ENCODE measurements around the gene ALX1. TPM values are rescaled to one million over a fixed set of nuclear protein-coding genes. Genes with fewer than 3 reads are reported as not detected.

The ALX1 gene
- total RNA-seq: 1.6 TPM
- polyA plus RNA-seq (ENCODE audit: insufficient read depth, low read depth, low replicate concordance): 0.90 TPM
- long read RNA-seq, donor 1, transcript ALX1-201 (4 exons, 1,445 nt): major isoform, 10 of 10 reads
- long read RNA-seq, donor 1, partial matches to known transcripts: 0 of 10 reads
- long read RNA-seq, donor 1, other reads (novel, unspliced or antisense): 0 of 10 reads
- long read RNA-seq, donor 2, transcript ALX1-201 (4 exons, 1,445 nt): major isoform, 8 of 8 reads
- long read RNA-seq, donor 2, partial matches to known transcripts: 0 of 8 reads
- long read RNA-seq, donor 2, other reads (novel, unspliced or antisense): 0 of 8 reads
- long read RNA-seq, donor 3, transcript ALX1-201 (4 exons, 1,445 nt): major isoform, 16 of 16 reads
- long read RNA-seq, donor 3, partial matches to known transcripts: 0 of 16 reads
- long read RNA-seq, donor 3, other reads (novel, unspliced or antisense): 0 of 16 reads
- long read RNA-seq, donor 4, transcript ALX1-201 (4 exons, 1,445 nt): major isoform, 10 of 10 reads
- long read RNA-seq, donor 4, partial matches to known transcripts: 0 of 10 reads
- long read RNA-seq, donor 4, other reads (novel, unspliced or antisense): 0 of 10 reads
- long read RNA-seq, donor 5, partial matches to known transcripts: 0 of 1 reads
- long read RNA-seq, donor 5, other reads (novel, unspliced or antisense): 0 of 1 reads
- long read RNA-seq, donor 6, transcript ALX1-201 (4 exons, 1,445 nt): major isoform, 12 of 19 reads
- long read RNA-seq, donor 6, partial matches to known transcripts: 7 of 19 reads
- long read RNA-seq, donor 6, other reads (novel, unspliced or antisense): 0 of 19 reads
- long read RNA-seq, donor 7, transcript ALX1-201 (4 exons, 1,445 nt): major isoform, 5 of 6 reads
- long read RNA-seq, donor 7, partial matches to known transcripts: 0 of 6 reads
- long read RNA-seq, donor 7, other reads (novel, unspliced or antisense): 1 of 6 reads
- long read RNA-seq, donor 8, transcript ALX1-201 (4 exons, 1,445 nt): major isoform, 8 of 8 reads
- long read RNA-seq, donor 8, partial matches to known transcripts: 0 of 8 reads
- long read RNA-seq, donor 8, other reads (novel, unspliced or antisense): 0 of 8 reads
- long read RNA-seq, donor 9, transcript ALX1-201 (4 exons, 1,445 nt): major isoform, 9 of 9 reads
- long read RNA-seq, donor 9, partial matches to known transcripts: 0 of 9 reads
- long read RNA-seq, donor 9, other reads (novel, unspliced or antisense): 0 of 9 reads
- long read RNA-seq, donor 10, transcript ALX1-201 (4 exons, 1,445 nt): major isoform, 6 of 6 reads
- long read RNA-seq, donor 10, partial matches to known transcripts: 0 of 6 reads
- long read RNA-seq, donor 10, other reads (novel, unspliced or antisense): 0 of 6 reads

DNA sequence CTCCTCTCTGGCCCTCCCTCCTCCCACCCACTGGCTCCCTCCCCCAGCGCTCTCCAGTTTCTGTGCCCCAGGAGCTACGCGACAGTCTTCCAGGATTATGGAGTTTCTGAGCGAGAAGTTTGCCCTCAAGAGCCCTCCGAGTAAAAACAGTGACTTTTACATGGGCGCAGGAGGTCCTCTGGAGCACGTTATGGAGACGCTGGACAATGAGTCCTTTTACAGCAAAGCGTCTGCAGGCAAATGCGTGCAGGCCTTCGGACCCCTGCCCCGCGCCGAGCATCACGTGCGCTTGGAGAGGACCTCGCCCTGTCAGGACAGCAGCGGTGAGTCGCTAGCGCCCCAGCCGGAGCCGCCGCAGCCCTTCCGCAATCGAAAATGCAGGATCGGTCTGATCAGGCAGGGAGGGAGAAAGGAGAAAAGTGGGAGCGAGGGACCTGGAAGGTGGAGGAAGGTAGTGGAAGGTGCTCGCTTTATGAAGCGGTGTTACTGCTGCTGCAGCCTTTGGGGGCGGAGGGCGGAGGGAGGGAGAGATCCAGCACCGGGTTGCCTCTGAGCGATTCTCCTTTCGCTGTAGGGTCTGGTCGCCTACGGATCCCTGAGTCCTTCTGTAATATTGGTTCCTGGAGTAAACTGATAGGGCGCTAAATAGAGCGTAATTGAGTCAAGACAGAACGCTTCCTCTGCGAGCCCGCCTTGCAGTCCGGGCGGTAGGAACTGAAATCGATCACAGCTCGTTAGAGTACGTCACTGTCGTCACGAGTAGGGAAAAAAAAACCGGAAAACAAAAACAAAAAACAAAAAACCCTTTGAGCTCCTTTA is at the start of gene ALX1:
Gene ALX1 (plus strand): TSS at position 56 of the 819 bp plus-strand sequence. CDS start 42 bp downstream, at position 98.
- TF ChIP-seq, protein P1, sequence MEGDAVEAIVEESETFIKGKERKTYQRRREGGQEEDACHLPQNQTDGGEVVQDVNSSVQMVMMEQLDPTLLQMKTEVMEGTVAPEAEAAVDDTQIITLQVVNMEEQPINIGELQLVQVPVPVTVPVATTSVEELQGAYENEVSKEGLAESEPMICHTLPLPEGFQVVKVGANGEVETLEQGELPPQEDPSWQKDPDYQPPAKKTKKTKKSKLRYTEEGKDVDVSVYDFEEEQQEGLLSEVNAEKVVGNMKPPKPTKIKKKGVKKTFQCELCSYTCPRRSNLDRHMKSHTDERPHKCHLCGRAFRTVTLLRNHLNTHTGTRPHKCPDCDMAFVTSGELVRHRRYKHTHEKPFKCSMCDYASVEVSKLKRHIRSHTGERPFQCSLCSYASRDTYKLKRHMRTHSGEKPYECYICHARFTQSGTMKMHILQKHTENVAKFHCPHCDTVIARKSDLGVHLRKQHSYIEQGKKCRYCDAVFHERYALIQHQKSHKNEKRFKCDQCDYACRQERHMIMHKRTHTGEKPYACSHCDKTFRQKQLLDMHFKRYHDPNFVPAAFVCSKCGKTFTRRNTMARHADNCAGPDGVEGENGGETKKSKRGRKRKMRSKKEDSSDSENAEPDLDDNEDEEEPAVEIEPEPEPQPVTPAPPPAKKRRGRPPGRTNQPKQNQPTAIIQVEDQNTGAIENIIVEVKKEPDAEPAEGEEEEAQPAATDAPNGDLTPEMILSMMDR (IDR thresholded peaks at IDR 0.05; ENCODE audit: borderline replicate concordance, extremely low read depth, insufficient read depth): no peak
- FAIRE-seq: no peak

DNA sequence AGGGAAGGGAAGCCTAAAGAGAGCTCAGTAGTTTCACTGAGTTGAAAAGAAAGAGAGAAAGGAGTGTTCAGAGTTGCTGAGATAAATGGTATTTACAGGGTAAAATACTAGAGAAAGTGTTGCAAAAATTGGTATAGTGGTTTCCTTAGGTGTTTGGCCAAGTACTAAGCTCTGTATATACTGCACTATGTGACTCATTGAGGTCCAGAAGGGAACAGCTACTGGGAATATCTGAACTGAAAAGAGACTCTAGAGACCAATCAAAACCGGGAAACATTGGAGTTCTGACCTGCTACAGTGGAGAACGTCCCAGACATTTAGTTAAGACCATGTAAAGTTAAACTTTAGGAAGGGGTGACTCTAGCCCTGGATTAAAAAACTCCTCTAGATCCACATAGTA is 42.7 kb upstream of the ALX1 start:
- TF ChIP-seq, protein P1 (IDR thresholded peaks at IDR 0.05; ENCODE audit: borderline replicate concordance, extremely low read depth, insufficient read depth): no peak
- no peaks in the 10 kb centered on the region for H3K9me3 ChIP-seq (ENCODE audit: control insufficient read depth in 2 of 3, insufficient read depth in 1 of 3, low read length in 3 of 3)
- DNase-seq: no peak
- H3K4me1 ChIP-seq (ENCODE audit: control insufficient read depth in 2 of 3, insufficient read depth in 2 of 3, low read depth in 1 of 3, low read length in 3 of 3): no peaks in the 10 kb centered on the region
- FAIRE-seq: no peak
- no peaks in the 10 kb centered on the region for H3K36me3 ChIP-seq (ENCODE audit: control insufficient read depth in 2 of 3, insufficient read depth in 3 of 3, low read length in 3 of 3)
- H3K27ac ChIP-seq (ENCODE audit: low read depth in 2 of 2, low read length in 2 of 2): no peak overlapping the region
- H3K4me3 ChIP-seq (ENCODE audit: low read length in 3 of 3): no peak overlapping the region
- intact Hi-C loops (cut with DNase I): no loop called here
- H3K9ac ChIP-seq (ENCODE audit: low read length in 3 of 3): no peak overlapping the region
- H3K27me3 ChIP-seq (ENCODE audit: control insufficient read depth, insufficient read depth, low read length): no peaks in the 10 kb centered on the region

More for the DNA sequence above, at the start of gene ALX1:
- intact Hi-C loops (cut with DNase I): no loop called here
- H3K9ac ChIP-seq (ENCODE audit: low read length in 3 of 3): peak within 1 kb of the TSS in 1 of 3 donors; percentile 75
- no peaks in the 10 kb centered on the region for H3K36me3 ChIP-seq (ENCODE audit: control insufficient read depth in 2 of 3, insufficient read depth in 3 of 3, low read length in 3 of 3)
- H3K4me1 ChIP-seq (ENCODE audit: control insufficient read depth in 2 of 3, insufficient read depth in 2 of 3, low read depth in 1 of 3, low read length in 3 of 3): peaks cover 0 to 7% (median 4%) of the 10 kb centered on the region in 3 donors
- H3K9me3 ChIP-seq (ENCODE audit: control insufficient read depth in 2 of 3, insufficient read depth in 1 of 3, low read length in 3 of 3): no peaks in the 10 kb centered on the region
- H3K27me3 ChIP-seq (ENCODE audit: control insufficient read depth, insufficient read depth, low read length): peaks cover 45% of the 10 kb centered on the region
- peak within 1 kb of the TSS in 1 of 2 donors; percentile 77 for H3K27ac ChIP-seq (ENCODE audit: low read depth in 2 of 2, low read length in 2 of 2)
- peak; percentile 66 to 86 (median 75) for DNase-seq
- peak within 1 kb of the TSS; percentile 49 to 90 (median 63) for H3K4me3 ChIP-seq (ENCODE audit: low read length in 3 of 3)

DNA sequence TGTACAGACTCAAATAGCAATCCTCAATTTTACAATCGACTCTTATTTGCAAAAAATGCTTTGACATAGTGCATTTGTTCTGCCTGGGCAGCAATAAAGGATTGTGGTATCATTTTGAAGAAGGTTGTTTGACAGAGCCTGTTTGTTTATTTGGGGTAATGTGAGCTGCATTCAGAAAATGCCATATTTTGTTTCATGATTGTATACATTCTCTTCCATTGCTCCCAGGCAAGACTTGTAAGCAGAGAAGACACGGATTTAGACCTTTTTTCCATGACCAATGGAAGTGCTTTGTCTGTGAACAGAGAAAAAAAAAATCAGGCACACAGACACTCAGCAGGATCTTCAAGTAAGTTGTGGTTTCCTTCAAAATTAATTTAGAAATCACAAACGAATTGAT is 35.5 kb upstream of the ALX1 start:
- H3K27me3 ChIP-seq (ENCODE audit: control insufficient read depth, insufficient read depth, low read length): no peaks in the 10 kb centered on the region
- DNase-seq: no peak
- no peaks in the 10 kb centered on the region for H3K36me3 ChIP-seq (ENCODE audit: control insufficient read depth in 2 of 3, insufficient read depth in 3 of 3, low read length in 3 of 3)
- no peaks in the 10 kb centered on the region for H3K9me3 ChIP-seq (ENCODE audit: control insufficient read depth in 2 of 3, insufficient read depth in 1 of 3, low read length in 3 of 3)
- TF ChIP-seq, protein P1 (IDR thresholded peaks at IDR 0.05; ENCODE audit: borderline replicate concordance, extremely low read depth, insufficient read depth): no peak
- intact Hi-C loops (cut with DNase I): no loop called here
- no peak overlapping the region for H3K4me3 ChIP-seq (ENCODE audit: low read length in 3 of 3)
- H3K9ac ChIP-seq (ENCODE audit: low read length in 3 of 3): no peak overlapping the region
- H3K27ac ChIP-seq (ENCODE audit: low read depth in 2 of 2, low read length in 2 of 2): no peak overlapping the region
- FAIRE-seq: no peak
- no peaks in the 10 kb centered on the region for H3K4me1 ChIP-seq (ENCODE audit: control insufficient read depth in 2 of 3, insufficient read depth in 2 of 3, low read depth in 1 of 3, low read length in 3 of 3)
